ENCODE measurements around the gene C4orf17. TPM values are rescaled to one million over a fixed set of nuclear protein-coding genes. Genes with fewer than 3 reads are reported as not detected.

The C4orf17 gene
- total RNA-seq, 1 donor from 2014 or later = not detected

Other genes starting within 250 kb of the C4orf17 start
- 6.4 and 22.1 TPM in 2 replicates for gene ADH1A, start 220.0 kb upstream of the C4orf17 start, total RNA-seq (ENCODE audit: low replicate concordance)
- 2.2 and 6.1 TPM in 2 replicates for gene ADH1B, start 189.6 kb upstream of the C4orf17 start, total RNA-seq (ENCODE audit: low replicate concordance)
- gene ADH1C, start 158.3 kb upstream of the C4orf17 start, total RNA-seq (ENCODE audit: low replicate concordance) = 9.9 and 21.8 TPM in 2 replicates
- 0.17 and 0.83 TPM in 2 replicates for gene ADH7, start 75.7 kb upstream of the C4orf17 start, total RNA-seq (ENCODE audit: low replicate concordance)
- gene TRMT10A, start 53.0 kb downstream of the C4orf17 start, total RNA-seq (ENCODE audit: low replicate concordance) = 7.4 and 10.1 TPM in 2 replicates
- gene MTTP, start 63.8 kb downstream of the C4orf17 start, total RNA-seq (ENCODE audit: low replicate concordance) = 16.0 and 54.4 TPM in 2 replicates
- gene C4orf54, start 146.8 kb downstream of the C4orf17 start, total RNA-seq (ENCODE audit: low replicate concordance) = 0.05 TPM in 1 of 2 replicates, not detected in the other